K562 (cell line): ENCODE measurements around the gene PPP1CC.
"Not testable (repeated sequence)": the region's sequence is repeated elsewhere in the genome, so short reads cannot be mapped to it uniquely, and the experiment has no call there.

Experiments used
- ATF7 ChIP-seq: fragments of 450-650 bp; IDR thresholded peaks from 2 replicates; pipeline ENCODE4 v1.7.1; 2014; ENCODE audit warnings: mild to moderate bottlenecking, moderate library complexity
- GTF2F1 ChIP-seq: IDR thresholded peaks from 2 replicates; pipeline ENCODE4 v1.6.1; 2011; ENCODE audit warnings: low read depth, low read length, improper control_type of control experiment
- NR2C2 ChIP-seq, 2 experiments: fragments of 200-800 bp in 1 of 2; sonication (Bioruptor generic) in 1 of 2; sonication (generic) in 1 of 2; formaldehyde crosslinking in 1 of 2; IDR thresholded peaks; 2 replicates each; pipeline versions ENCODE4 v1.6.1 to v1.8.0; 2016 to 2022; ENCODE audit warnings: mild to moderate bottlenecking in 1 of 2, missing compliant biosample characterization in 1 of 2, missing genetic modification characterization in 1 of 2, missing genetic modification reagents in 1 of 2
- POLR2A ChIP-seq: fragments of 450-650 bp; conservative IDR thresholded peaks from 2 replicates; pipeline ENCODE4 v1.6.1; 2016
- ZNF316 ChIP-seq: fragments of 450-650 bp; IDR thresholded peaks from 2 replicates; pipeline ENCODE4 v1.6.1; 2016
- TF ChIP-seq, protein P1 (sequence below): sonication (generic); formaldehyde crosslinking; IDR thresholded peaks from 2 replicates; pipeline ENCODE4 v1.8.1; 2022; ENCODE audit warnings: missing genetic modification reagents
- TF ChIP-seq, protein P2 (sequence below): fragments of 250-450 bp; sonication (Bioruptor Pico); IDR thresholded peaks from 2 replicates; pipeline ENCODE4 v1.4.0; 2020; ENCODE audit warnings: mild to moderate bottlenecking, moderate library complexity
- TF ChIP-seq, protein P3 (sequence below), 3 experiments: IDR thresholded peaks in 2 of 3; conservative IDR thresholded peaks in 1 of 3; 2 replicates each; pipeline ENCODE4 v1.5.1; 2011 to 2012; ENCODE audit warnings: low read length in 3 of 3, mild to moderate bottlenecking in 3 of 3, control low read depth in 2 of 3, improper control_type of control experiment in 1 of 3, inconsistent platforms in 1 of 3, low read depth in 1 of 3, mixed read lengths in 1 of 3, moderate library complexity in 1 of 3; ENCODE audit not compliant: insufficient read depth in 2 of 3
- TF ChIP-seq, protein P4 (sequence below), 2 experiments: fragments of 450-650 bp; formaldehyde crosslinking in 1 of 2; IDR thresholded peaks; 2 replicates each; pipeline versions ENCODE4 v1.4.0 to v1.6.1; 2014 to 2020; ENCODE audit warnings: mild to moderate bottlenecking in 2 of 2, borderline replicate concordance in 1 of 2, low read depth in 1 of 2

DNA sequence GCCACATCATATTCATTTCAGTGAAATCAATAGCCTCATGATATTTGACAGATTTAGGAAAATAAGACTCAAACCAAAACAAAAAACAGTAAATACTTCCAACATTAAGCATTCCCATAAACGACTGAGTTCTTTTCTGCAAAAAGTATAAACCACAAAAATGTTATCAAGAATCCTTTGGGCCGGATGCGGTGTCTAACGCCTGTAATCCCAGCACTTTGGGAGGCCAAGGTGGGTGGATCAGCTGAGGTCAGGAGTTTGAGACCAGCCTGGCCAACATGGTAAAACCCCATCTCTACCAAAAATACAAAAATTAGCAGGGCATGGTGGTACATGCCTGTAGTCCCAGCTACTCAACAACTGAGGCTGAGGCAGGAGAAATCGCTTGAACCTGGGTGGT is 5.7 kb downstream of the PPP1CC start:
- TF ChIP-seq GTF2F1; ATF7; POLR2A; ZNF316; NR2C2 (CRISPR knock-in tag; IDR thresholded peaks at IDR 0.05); NR2C2 (tag; IDR thresholded peaks at IDR 0.05): not testable (repeated sequence)
- TF ChIP-seq, protein P1, sequence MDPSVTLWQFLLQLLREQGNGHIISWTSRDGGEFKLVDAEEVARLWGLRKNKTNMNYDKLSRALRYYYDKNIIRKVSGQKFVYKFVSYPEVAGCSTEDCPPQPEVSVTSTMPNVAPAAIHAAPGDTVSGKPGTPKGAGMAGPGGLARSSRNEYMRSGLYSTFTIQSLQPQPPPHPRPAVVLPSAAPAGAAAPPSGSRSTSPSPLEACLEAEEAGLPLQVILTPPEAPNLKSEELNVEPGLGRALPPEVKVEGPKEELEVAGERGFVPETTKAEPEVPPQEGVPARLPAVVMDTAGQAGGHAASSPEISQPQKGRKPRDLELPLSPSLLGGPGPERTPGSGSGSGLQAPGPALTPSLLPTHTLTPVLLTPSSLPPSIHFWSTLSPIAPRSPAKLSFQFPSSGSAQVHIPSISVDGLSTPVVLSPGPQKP (CRISPR knock-in tag): not testable (repeated sequence)
- TF ChIP-seq, protein P2, sequence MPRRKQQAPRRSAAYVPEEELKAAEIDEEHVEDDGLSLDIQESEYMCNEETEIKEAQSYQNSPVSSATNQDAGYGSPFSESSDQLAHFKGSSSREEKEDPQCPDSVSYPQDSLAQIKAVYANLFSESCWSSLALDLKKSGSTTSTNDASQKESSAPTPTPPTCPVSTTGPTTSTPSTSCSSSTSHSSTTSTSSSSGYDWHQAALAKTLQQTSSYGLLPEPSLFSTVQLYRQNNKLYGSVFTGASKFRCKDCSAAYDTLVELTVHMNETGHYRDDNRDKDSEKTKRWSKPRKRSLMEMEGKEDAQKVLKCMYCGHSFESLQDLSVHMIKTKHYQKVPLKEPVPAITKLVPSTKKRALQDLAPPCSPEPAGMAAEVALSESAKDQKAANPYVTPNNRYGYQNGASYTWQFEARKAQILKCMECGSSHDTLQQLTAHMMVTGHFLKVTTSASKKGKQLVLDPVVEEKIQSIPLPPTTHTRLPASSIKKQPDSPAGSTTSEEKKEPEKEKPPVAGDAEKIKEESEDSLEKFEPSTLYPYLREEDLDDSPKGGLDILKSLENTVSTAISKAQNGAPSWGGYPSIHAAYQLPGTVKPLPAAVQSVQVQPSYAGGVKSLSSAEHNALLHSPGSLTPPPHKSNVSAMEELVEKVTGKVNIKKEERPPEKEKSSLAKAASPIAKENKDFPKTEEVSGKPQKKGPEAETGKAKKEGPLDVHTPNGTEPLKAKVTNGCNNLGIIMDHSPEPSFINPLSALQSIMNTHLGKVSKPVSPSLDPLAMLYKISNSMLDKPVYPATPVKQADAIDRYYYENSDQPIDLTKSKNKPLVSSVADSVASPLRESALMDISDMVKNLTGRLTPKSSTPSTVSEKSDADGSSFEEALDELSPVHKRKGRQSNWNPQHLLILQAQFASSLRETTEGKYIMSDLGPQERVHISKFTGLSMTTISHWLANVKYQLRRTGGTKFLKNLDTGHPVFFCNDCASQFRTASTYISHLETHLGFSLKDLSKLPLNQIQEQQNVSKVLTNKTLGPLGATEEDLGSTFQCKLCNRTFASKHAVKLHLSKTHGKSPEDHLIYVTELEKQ (CRISPR knock-in tag): not testable (repeated sequence)
- TF ChIP-seq, protein P3, sequence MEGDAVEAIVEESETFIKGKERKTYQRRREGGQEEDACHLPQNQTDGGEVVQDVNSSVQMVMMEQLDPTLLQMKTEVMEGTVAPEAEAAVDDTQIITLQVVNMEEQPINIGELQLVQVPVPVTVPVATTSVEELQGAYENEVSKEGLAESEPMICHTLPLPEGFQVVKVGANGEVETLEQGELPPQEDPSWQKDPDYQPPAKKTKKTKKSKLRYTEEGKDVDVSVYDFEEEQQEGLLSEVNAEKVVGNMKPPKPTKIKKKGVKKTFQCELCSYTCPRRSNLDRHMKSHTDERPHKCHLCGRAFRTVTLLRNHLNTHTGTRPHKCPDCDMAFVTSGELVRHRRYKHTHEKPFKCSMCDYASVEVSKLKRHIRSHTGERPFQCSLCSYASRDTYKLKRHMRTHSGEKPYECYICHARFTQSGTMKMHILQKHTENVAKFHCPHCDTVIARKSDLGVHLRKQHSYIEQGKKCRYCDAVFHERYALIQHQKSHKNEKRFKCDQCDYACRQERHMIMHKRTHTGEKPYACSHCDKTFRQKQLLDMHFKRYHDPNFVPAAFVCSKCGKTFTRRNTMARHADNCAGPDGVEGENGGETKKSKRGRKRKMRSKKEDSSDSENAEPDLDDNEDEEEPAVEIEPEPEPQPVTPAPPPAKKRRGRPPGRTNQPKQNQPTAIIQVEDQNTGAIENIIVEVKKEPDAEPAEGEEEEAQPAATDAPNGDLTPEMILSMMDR (IDR thresholded peaks at IDR 0.05 in 2 of 3, conservative IDR thresholded peaks at IDR 0.05 in 1 of 3; ENCODE audit: insufficient read depth in 2 of 3, low read depth in 1 of 3, low read length in 3 of 3): not testable (repeated sequence)
- TF ChIP-seq, protein P4, sequence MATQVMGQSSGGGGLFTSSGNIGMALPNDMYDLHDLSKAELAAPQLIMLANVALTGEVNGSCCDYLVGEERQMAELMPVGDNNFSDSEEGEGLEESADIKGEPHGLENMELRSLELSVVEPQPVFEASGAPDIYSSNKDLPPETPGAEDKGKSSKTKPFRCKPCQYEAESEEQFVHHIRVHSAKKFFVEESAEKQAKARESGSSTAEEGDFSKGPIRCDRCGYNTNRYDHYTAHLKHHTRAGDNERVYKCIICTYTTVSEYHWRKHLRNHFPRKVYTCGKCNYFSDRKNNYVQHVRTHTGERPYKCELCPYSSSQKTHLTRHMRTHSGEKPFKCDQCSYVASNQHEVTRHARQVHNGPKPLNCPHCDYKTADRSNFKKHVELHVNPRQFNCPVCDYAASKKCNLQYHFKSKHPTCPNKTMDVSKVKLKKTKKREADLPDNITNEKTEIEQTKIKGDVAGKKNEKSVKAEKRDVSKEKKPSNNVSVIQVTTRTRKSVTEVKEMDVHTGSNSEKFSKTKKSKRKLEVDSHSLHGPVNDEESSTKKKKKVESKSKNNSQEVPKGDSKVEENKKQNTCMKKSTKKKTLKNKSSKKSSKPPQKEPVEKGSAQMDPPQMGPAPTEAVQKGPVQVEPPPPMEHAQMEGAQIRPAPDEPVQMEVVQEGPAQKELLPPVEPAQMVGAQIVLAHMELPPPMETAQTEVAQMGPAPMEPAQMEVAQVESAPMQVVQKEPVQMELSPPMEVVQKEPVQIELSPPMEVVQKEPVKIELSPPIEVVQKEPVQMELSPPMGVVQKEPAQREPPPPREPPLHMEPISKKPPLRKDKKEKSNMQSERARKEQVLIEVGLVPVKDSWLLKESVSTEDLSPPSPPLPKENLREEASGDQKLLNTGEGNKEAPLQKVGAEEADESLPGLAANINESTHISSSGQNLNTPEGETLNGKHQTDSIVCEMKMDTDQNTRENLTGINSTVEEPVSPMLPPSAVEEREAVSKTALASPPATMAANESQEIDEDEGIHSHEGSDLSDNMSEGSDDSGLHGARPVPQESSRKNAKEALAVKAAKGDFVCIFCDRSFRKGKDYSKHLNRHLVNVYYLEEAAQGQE (IDR thresholded peaks at IDR 0.05; ENCODE audit: borderline replicate concordance): not testable (repeated sequence)
- TF ChIP-seq, protein P4 (CRISPR knock-in tag; IDR thresholded peaks at IDR 0.05; ENCODE audit: low read depth): not testable (repeated sequence)
